Right ventricle myocardium inferior (tissue), 1 donor: ENCODE data around the gene GNA12. TPM values are rescaled to one million over a fixed set of nuclear protein-coding genes. Genes with fewer than 3 reads are reported as not detected.
A peak's percentile ranks its signal among the peaks of the same experiment; 100 is the strongest.

Source experiments
- ATAC-seq: fragments of 200-7000 bp; cut with Tn5 transposase; one replicate; pipeline ENCODE4 v1.9.1; 2020; ENCODE audit warnings: mild to moderate bottlenecking, moderate library complexity
- DNase-seq: peaks from one replicate; pipeline ENCODE4 v3.0.0; 2021; ENCODE audit errors: missing footprints
- intact Hi-C: fragments of 100-400 bp; cut with DNase I; formaldehyde crosslinking; loops from one replicate; pipeline ENCODE4 v1.11.0; 2022
- total RNA-seq: library from RNA; stranded (reverse); fragmentation: NEBNext Ultra II Directional; extraction: Animal tissue kit (Norgen Biotek cat#: 25700); gene quantifications from one replicate; pipeline ENCODE4 v1.2.1, GENCODE V29; 2021
- donor health status: DM: no; HTN: yes; CAD: no; lungs with severe emphysema.

GNA12 gene
- total RNA-seq, 1 donor from 2014 or later: 40.8 TPM

DNA sequence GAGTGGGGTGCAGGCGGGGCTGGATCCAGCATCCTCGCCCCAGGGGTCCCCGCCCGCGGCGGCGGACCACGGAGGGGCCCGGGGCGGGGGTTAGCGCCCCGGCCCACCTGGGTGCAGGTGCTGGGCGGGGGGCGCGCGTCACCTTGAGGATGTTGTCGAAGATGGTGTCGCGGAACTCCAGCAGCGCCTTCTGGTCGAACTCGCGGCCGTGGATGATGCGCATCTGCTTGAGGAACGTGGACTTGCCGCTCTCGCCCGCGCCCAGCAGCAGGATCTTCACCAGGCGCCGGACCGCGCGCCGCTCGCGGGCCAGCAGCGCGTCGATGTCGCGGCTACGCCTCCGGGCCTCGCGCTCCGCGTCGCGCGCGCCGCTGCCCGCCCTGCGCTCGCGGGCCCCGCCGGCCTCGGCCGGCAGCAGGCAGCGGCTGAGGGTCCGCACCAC lies 376 bp downstream of the GNA12 start:
- intact Hi-C loops: loop anchor here (5.0 kb wide), 4 partner anchors 41 to 286 kb away; partner anchors contain the start of genes BRAT1 and IQCE
- peak; percentile 5 for ATAC-seq

DNA sequence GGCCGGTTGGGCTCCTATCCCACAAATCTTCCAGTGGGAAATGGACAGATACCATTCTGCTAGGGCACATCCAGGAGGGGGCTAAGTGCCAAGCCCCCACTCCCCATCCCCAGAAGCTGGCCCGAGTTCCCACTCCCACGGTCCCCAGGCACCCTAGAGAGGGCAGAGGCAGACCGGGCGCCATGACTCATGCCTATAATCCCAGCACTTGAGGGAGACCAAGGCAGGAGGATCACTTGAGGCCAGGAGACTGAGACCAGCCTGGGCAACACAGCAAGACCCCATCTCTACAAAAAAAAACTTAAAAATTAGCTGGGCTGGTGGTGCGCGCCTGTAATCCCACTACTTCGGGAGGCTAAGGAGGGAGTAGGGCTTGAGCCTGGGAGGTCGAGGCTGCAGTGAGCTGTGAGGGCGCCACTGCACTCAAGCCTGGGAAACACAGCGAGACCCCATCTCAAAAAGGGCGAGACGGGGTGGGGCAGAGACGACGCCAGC lies 870 bp downstream of the GNA12 start:
- no peak for DNase-seq
- no peak for ATAC-seq
- intact Hi-C loops: loop anchor here (5.0 kb wide), 4 partner anchors 41 to 286 kb away; partner anchors contain the start of genes BRAT1 and IQCE

More for the DNA sequence above, 376 bp downstream of the GNA12 start:
- DNase-seq: peak; percentile 75

- DNase-seq (no peak), ATAC-seq (no peak)
- intact Hi-C loops: loop anchor here (5.0 kb wide), 4 partner anchors 40 to 285 kb away; partner anchors contain the start of genes BRAT1 and IQCE
These were observed 2.2 kb downstream of the GNA12 start for GRCh38 chr7:2841907-2842306.

- DNase-seq: no peak
- intact Hi-C loops: loop anchor here (5.0 kb wide), 4 partner anchors 38 to 283 kb away; partner anchors contain the start of genes BRAT1 and IQCE
- ATAC-seq: no peak
These were observed 3.6 kb downstream of the GNA12 start for GRCh38 chr7:2840458-2840857.

DNA sequence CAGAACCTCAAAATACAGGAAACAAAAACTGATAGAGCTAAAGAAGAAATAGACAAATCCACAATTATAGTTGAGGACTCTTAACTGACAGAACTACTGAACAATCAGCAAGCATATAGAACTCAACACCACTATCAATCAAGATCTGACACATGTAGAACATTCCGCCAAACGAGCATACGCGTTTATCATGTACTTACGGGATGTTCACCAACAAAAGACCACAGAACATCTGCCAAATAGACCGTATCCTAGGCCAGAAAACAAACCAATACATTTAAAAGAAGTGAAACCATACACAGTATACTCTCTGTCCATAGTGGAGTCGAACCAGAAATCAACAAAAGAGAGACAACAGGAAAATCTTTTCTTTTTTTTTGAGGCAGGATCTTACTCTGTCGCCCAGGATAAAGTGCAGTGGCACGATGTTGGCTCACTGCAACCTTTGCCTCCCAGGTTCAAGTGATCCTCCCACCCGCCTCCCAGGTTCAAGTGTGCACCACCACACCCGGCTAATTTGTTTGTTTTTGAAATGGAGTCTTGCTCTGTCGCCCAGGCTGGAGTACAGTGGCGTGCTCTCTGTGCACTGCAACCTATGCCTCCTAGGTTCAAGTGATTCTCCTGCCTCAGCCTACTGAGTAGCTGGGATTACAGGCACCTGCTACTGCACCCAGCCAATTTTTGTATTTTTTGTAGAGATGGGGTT lies 5.1 kb downstream of the GNA12 start:
- intact Hi-C loops: no loop called here
- ATAC-seq: no peak
- no peak for DNase-seq

DNA sequence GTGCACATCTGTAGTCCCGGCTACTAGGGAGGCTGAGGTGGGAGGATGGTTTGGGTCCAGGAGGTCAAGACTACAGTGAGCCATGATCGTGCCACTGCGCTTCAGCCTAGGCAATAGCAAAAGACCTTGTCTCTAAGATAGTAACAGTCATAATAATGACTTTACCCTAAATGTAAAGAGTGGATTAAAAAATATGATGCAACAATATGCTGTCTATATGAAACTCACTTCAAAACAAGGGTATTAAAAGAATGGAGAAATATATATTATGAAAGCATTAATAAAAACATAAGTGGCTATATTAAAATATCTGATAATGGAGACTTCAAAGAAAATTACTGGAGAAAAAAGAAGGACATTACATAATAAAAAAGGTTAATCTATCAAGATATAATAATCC lies 5.7 kb downstream of the GNA12 start:
- ATAC-seq: no peak
- no peak for DNase-seq
- intact Hi-C loops: no loop called here

DNA sequence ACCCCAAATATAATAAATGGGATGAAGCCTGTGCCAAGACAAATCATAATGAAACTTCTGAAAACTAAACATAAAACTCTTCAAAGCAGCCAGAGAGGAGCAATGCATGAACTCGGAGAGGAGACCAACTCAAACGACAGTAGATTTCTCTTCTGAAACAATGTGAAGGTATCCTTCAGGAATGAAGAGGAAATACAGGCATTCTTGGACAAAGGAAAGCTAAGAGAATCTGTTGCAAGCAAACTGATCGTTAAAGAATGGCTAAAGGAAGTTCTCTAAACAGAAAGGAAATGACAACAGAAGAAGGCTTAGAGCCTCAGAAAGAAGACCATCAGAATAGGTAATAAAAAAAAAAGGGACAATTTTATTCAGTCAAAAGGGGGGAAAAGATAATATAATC lies 6.6 kb downstream of the GNA12 start:
- ATAC-seq: no peak

GRCh38 chr7:2834748-2835441 lies 9.2 kb downstream of the GNA12 start:
- intact Hi-C loops: no loop called here
- DNase-seq (no peak), ATAC-seq (peak; percentile 85)

More for the DNA sequence above, 6.6 kb downstream of the GNA12 start:
- DNase-seq: no peak
- intact Hi-C loops: no loop called here

- ATAC-seq: no peak
- intact Hi-C loops: no loop called here
- no peak for DNase-seq
These were observed 10.8 kb downstream of the GNA12 start for GRCh38 chr7:2833083-2833910.

GRCh38 chr7:2832461-2832860 lies 11.6 kb downstream of the GNA12 start:
- DNase-seq (no peak), ATAC-seq (no peak)
- intact Hi-C loops: no loop called here

GRCh38 chr7:2830609-2831376 lies 13.3 kb downstream of the GNA12 start:
- intact Hi-C loops: no loop called here
- DNase-seq (no peak), ATAC-seq (no peak)

DNA sequence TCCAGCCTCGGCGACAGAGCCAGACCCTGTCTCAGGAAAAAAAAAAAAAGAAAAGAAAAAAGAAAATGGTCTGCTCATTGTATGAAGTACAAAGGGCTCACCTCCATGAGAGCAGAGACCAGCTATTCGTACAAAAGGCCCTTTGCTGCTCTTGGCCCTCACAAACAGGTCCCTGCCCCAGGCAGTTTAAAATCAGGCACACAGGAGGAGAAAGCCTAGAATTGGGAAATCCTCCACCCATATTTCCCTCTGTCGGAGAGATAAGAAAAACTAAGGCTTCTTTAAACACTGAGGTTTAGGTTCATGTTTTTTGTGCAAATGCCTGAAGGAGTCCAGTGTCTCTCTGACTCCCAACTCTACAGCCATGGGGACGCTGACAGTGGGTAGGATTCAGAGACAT lies 15.1 kb downstream of the GNA12 start:
- ATAC-seq (peak; percentile 29), DNase-seq (no peak)
- intact Hi-C loops: no loop called here

DNA sequence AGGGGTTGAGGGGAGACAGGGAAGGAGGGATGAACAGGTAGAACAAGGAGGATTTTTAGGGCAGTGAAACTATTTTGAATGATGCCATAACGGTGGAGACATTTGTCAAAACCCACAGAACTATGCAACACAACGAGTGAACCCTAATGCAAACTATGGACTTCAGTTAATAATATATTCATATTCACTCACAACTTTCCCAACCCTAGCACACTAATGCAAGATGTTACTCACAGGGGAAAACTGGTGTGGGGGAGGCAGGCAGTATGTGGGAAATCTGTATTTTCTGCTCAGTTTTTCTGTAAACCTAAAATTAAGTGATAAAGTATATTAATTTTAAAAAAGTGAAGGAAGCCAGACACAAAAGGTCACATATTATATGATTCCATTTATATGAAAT lies 17.3 kb downstream of the GNA12 start:
- no peak for ATAC-seq
- intact Hi-C loops: no loop called here

GRCh38 chr7:2825559-2826227 lies 18.4 kb downstream of the GNA12 start:
- no peak for ATAC-seq
- peak; percentile 59 for DNase-seq
- intact Hi-C loops: loop anchor here (2.0 kb wide), 1 partner anchor 21 kb away; no protein-coding TSS in a partner anchor

More for the DNA sequence above, 17.3 kb downstream of the GNA12 start:
- no peak for DNase-seq

DNA sequence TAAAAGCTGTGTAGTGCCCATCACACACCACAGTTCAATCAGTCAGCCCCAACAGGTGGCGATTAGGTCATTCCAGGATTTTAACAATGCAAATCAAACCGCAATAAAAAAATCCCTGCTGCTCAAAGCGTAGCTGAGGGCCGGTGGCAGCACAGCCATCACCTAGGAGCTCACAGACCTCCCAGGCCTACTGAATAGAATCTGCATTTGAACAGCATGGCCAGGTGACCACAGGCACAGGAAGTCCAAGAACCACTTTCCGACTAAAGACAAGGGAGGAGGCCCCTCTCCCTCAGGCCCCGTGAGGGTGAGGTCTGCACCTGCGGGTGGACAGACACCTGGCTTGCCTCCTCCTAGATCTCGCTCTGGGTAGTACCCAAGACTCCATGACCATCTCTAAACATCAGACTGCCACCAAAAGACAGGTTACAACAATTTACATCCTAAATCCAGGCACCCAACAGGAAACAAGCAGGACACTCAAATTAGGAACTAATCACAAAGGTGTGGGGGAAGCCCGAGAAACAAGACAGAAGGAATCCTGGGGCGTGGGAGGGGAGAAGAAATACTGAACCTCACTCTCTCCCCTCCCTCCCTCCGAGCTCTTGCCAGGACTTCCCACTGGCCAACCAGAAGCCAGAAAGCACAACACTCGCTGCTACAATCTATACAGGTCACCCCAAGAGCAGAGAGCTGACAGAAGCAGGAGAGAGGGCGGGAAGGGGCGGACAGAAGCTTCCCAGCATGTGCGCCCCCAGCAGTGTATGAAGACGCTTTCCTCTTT lies 19.2 kb downstream of the GNA12 start:
- DNase-seq (no peak), ATAC-seq (no peak)
- intact Hi-C loops: loop anchor here (2.0 kb wide), 1 partner anchor 20 kb away; no protein-coding TSS in a partner anchor

DNA sequence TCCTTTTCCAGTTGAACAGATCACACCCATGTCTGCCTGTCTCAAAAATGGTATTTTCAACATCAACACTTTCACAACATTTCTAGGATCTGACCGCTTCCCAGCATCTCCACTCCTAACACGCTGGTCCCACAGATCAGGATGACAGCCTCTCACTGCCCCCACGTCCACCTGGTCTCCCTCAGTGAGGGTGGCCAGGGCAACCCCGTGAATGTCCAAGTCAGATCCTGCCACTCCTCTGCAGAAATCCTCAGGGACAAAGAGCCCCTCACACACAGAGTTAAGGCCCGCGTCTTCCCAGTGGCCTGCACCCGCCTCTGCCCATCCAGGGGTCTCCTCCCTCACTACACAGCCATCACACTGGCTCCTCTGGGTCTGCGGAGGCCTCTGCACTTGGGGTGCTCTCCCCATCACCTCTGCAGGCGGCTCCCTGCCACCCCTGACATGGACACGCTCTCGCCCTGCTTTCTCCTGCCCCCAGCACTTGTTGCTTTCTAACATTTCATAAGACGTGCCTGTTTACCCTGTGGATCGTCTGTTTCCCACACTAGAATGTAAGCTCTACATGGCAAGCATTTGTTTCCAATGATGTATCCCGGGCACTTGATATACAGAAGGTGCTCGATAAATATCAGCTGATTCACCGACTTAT lies 20.0 kb downstream of the GNA12 start:
- intact Hi-C loops: loop anchor here (2.0 kb wide), 1 partner anchor 19 kb away; no protein-coding TSS in a partner anchor
- ATAC-seq (no peak), DNase-seq (no peak)
